H1 (cell line): ENCODE measurements around the gene RETREG3. TPM values are rescaled to one million over a fixed set of nuclear protein-coding genes. Genes with fewer than 3 reads are reported as not detected.

Experiments
- CTCF ChIA-PET: fragments of 300-600 bp; sonication (Branson Sonifier 250); formaldehyde crosslinking; loops from one replicate; lab custom pipeline; 2021; ENCODE audit not compliant: partially characterized antibody; lab: Charles Lee
- POLR2A ChIA-PET: fragments of 300-600 bp; sonication (Branson Sonifier 250); formaldehyde crosslinking; loops from one replicate; lab custom pipeline; 2021; ENCODE audit warnings: inconsistent platforms; ENCODE audit not compliant: partially characterized antibody; lab: Charles Lee
- DNase-seq, 2 experiments: peaks; one replicate each; pipeline versions ENCODE4 v3.0.0 to v3.0.0-alpha.2; 2010 to 2022; ENCODE audit warnings: low spot score in 2 of 2, low read depth in 1 of 2, mixed read lengths in 1 of 2
- FAIRE-seq: peaks from 2 replicates; lab custom pipeline; 2011; peaks lifted over from hg19 to GRCh38; lab: Jason Lieb, UNC
- H2AFZ ChIP-seq: 2 replicates; pipeline ENCODE4 v1.8.1; 2012; ENCODE audit warnings: low read length, inconsistent platforms
- H2AK5ac ChIP-seq: 2 replicates; pipeline ENCODE4 v1.6.1; 2013; ENCODE audit warnings: low read depth, low read length
- H2BK120ac ChIP-seq: replicated peaks from 2 replicates; pipeline ENCODE3; 2013; ENCODE audit warnings: low read depth, low read length, inconsistent platforms
- H2BK12ac ChIP-seq: 2 replicates; pipeline ENCODE4 v1.6.1; 2013; ENCODE audit warnings: low read depth, low read length
- H2BK15ac ChIP-seq: 2 replicates; pipeline ENCODE4 v1.6.1; 2013; ENCODE audit warnings: low read length
- H2BK20ac ChIP-seq: 2 replicates; pipeline ENCODE4 v1.6.1; 2013; ENCODE audit warnings: low read length
- H2BK5ac ChIP-seq: 2 replicates; pipeline ENCODE4 v1.6.1; 2013; ENCODE audit warnings: low read depth, low read length
- H3K14ac ChIP-seq: 2 replicates; pipeline ENCODE4 v1.6.1; 2013; ENCODE audit warnings: inconsistent platforms; ENCODE audit not compliant: insufficient read length
- H3K18ac ChIP-seq: 2 replicates; pipeline ENCODE4 v1.6.1; 2013; ENCODE audit warnings: low read length; ENCODE audit errors: extremely low read depth
- H3K23ac ChIP-seq: 2 replicates; pipeline ENCODE4 v1.6.1; 2013; ENCODE audit warnings: inconsistent platforms; ENCODE audit not compliant: insufficient read length
- H3K23me2 ChIP-seq: 2 replicates; pipeline ENCODE4 v1.6.1; 2013; ENCODE audit warnings: low read depth, low read length
- H3K27ac ChIP-seq: 2 replicates; pipeline ENCODE4 v1.6.1; 2011; ENCODE audit warnings: low read depth, low read length, inconsistent platforms
- H3K27me3 ChIP-seq, 4 experiments: replicated peaks in 1 of 4; 1 replicate in 1 of 4; 2 replicates in 3 of 4; pipeline versions ENCODE4 v1.6.1 to v1.8.1; 2011 to 2013; ENCODE audit warnings: low read length in 3 of 4, mild to moderate bottlenecking in 3 of 4, inconsistent platforms in 2 of 4, mixed read lengths in 2 of 4, moderate library complexity in 1 of 4; ENCODE audit not compliant: control insufficient read depth in 3 of 4, insufficient read depth in 3 of 4; ENCODE audit errors: extremely low read depth in 1 of 4
- H3K36me3 ChIP-seq, 4 experiments: 2 replicates each; pipeline versions ENCODE4 v1.6.1 to v1.8.1; 2011 to 2013; ENCODE audit warnings: mild to moderate bottlenecking in 4 of 4, low read length in 3 of 4, moderate library complexity in 2 of 4, control low read depth in 1 of 4, inconsistent platforms in 1 of 4; ENCODE audit not compliant: insufficient read depth in 4 of 4, control insufficient read depth in 2 of 4
- H3K4ac ChIP-seq: replicated peaks from 2 replicates; pipeline ENCODE3; 2013; ENCODE audit warnings: low read length, low read depth, mixed read lengths, inconsistent platforms; ENCODE audit not compliant: insufficient read length
- H3K4me1 ChIP-seq, 4 experiments: replicated peaks in 1 of 4; 1 replicate in 1 of 4; 2 replicates in 3 of 4; pipeline versions ENCODE4 v1.6.1 to v1.8.1; 2011 to 2013; ENCODE audit warnings: low read length in 3 of 4, inconsistent platforms in 2 of 4, mixed read lengths in 1 of 4; ENCODE audit not compliant: insufficient read depth in 4 of 4, control insufficient read depth in 3 of 4
- H3K4me2 ChIP-seq, 2 experiments: 2 replicates each; pipeline versions ENCODE4 v1.6.1 to v1.8.1; 2011 to 2013; ENCODE audit warnings: low read depth in 2 of 2, low read length in 2 of 2, control low read depth in 1 of 2, inconsistent platforms in 1 of 2, mild to moderate bottlenecking in 1 of 2; ENCODE audit not compliant: insufficient read depth in 1 of 2
- H3K4me3 ChIP-seq, 4 experiments: fragments of 200-600, 300-600 bp in 1 of 4; sonication (generic), shearing (Covaris generic), sonication (Bioruptor Twin) in 1 of 4; 2 replicates each; pipeline versions ENCODE4 v1.5.1 to v1.8.1; 2011 to 2016; ENCODE audit warnings: low read length in 4 of 4, low read depth in 3 of 4, control low read depth in 2 of 4, inconsistent platforms in 2 of 4, mild to moderate bottlenecking in 2 of 4, mixed read lengths in 1 of 4, moderate library complexity in 1 of 4; ENCODE audit not compliant: insufficient read depth in 2 of 4; ENCODE audit errors: extremely low read depth in 1 of 4
- H3K56ac ChIP-seq: replicated peaks from 2 replicates; pipeline ENCODE3; 2013; ENCODE audit warnings: low read depth, mild to moderate bottlenecking, mixed read lengths, low read length, inconsistent platforms; ENCODE audit not compliant: insufficient read length
- H3K79me1 ChIP-seq: 2 replicates; pipeline ENCODE4 v1.6.1; 2013; ENCODE audit warnings: low read depth, low read length, control low read depth
- H3K79me2 ChIP-seq, 2 experiments: 2 replicates each; pipeline versions ENCODE4 v1.6.1 to v1.8.1; 2012 to 2013; ENCODE audit warnings: low read length in 2 of 2, mild to moderate bottlenecking in 2 of 2, inconsistent platforms in 1 of 2; ENCODE audit not compliant: insufficient read depth in 2 of 2, control insufficient read depth in 1 of 2
- H3K9ac ChIP-seq, 4 experiments: replicated peaks in 1 of 4; 1 replicate in 1 of 4; 2 replicates in 3 of 4; pipeline versions ENCODE4 v1.6.1 to v1.8.1; 2011 to 2013; ENCODE audit warnings: low read depth in 3 of 4, low read length in 3 of 4, control low read depth in 2 of 4, mild to moderate bottlenecking in 2 of 4, moderate library complexity in 2 of 4, inconsistent platforms in 1 of 4; ENCODE audit errors: extremely low read depth in 1 of 4
- H3K9me3 ChIP-seq, 2 experiments: 2 replicates each; pipeline versions ENCODE4 v1.6.1 to v1.8.1; 2012 to 2013; ENCODE audit warnings: mild to moderate bottlenecking in 2 of 2, moderate library complexity in 2 of 2, control low read depth in 1 of 2, inconsistent platforms in 1 of 2, low read depth in 1 of 2, low read length in 1 of 2, mixed read lengths in 1 of 2; ENCODE audit not compliant: insufficient read depth in 2 of 2
- H4K20me1 ChIP-seq, 2 experiments: replicated peaks in 1 of 2; 2 replicates each; pipeline versions ENCODE3 to v1.8.1; 2011 to 2013; ENCODE audit warnings: inconsistent platforms in 2 of 2, low read length in 2 of 2, mild to moderate bottlenecking in 1 of 2; ENCODE audit not compliant: insufficient read depth in 2 of 2, control insufficient read depth in 1 of 2
- H4K5ac ChIP-seq: 2 replicates; pipeline ENCODE4 v1.6.1; 2013; ENCODE audit warnings: low read length, low read depth, mixed read lengths, inconsistent platforms; ENCODE audit not compliant: insufficient read length
- H4K8ac ChIP-seq: 2 replicates; pipeline ENCODE4 v1.8.0; 2013; ENCODE audit warnings: mild to moderate bottlenecking, moderate library complexity, low read length, inconsistent platforms; ENCODE audit not compliant: insufficient read depth; ENCODE audit errors: extremely low read depth
- H4K91ac ChIP-seq: replicated peaks from 2 replicates; pipeline ENCODE3; 2013; ENCODE audit warnings: low read length, mixed read lengths, inconsistent platforms; ENCODE audit not compliant: insufficient read length
- HDAC2 ChIP-seq, 2 experiments: fragments of 300-600 bp in 1 of 2; sonication (generic) in 1 of 2; IDR thresholded peaks; 2 replicates each; pipeline ENCODE4 v1.6.1; 2011 to 2012; ENCODE audit warnings: low read depth in 2 of 2, low read length in 2 of 2, mild to moderate bottlenecking in 2 of 2, moderate library complexity in 2 of 2, borderline replicate concordance in 1 of 2, inconsistent platforms in 1 of 2
- JUND ChIP-seq: IDR thresholded peaks from 2 replicates; pipeline ENCODE4 v1.6.1; 2011; ENCODE audit warnings: mild to moderate bottlenecking, improper control_type of control experiment, low read length
- POLR2AphosphoS5 ChIP-seq: IDR thresholded peaks from 2 replicates; pipeline ENCODE4 v1.6.1; 2011; ENCODE audit warnings: low read depth, low read length
- SP2 ChIP-seq: IDR thresholded peaks from 2 replicates; pipeline ENCODE4 v1.6.1; 2012; ENCODE audit warnings: mild to moderate bottlenecking, low read length, inconsistent platforms
- WGBS, 2 experiments: shearing (Covaris generic) in 1 of 2; methylation state at CpG; one replicate each; pipeline versions ENCODE4 v1.1.6 to v1.1.7; 2013 to 2015; ENCODE audit warnings: low lambda C conversion rate in 2 of 2, mixed read lengths in 2 of 2, inconsistent platforms in 1 of 2, low coverage in 1 of 2, missing lambda C conversion rate in 1 of 2; ENCODE audit not compliant: insufficient replicate concordance in 2 of 2, insufficient coverage in 1 of 2, insufficient read length in 1 of 2; ENCODE audit errors: extremely low coverage in 1 of 2, missing lambda C conversion rate in 1 of 2; 5-methylcytosine and 5-hydroxymethylcytosine counted together
- polyA plus RNA-seq, 7 experiments: library from polyadenylated mRNA; depleted of rRNA in 3 of 7; stranded (reverse) in 5 of 7; unstranded in 2 of 7; fragments of >200 nt in 5 of 7; fragments of 200-250 nt in 2 of 7; gene quantifications; 1 replicate in 5 of 7; 2 replicates in 1 of 7; 4 replicates in 1 of 7; pipeline versions ENCODE4 v1.2.1 to v1.2.3, GENCODE V29; 2011 to 2013; ENCODE audit warnings: missing spikeins in 2 of 7, mixed read lengths in 2 of 7
- total RNA-seq: library from RNA; stranded (reverse); fragmentation: NEBNext Ultra II Directional; extraction: Animal tissue kit (Norgen Biotek cat#: 25700); gene quantifications from 2 replicates; pipeline ENCODE4 v1.2.1, GENCODE V29; 2021
- TF ChIP-seq, protein P1 (sequence below): IDR thresholded peaks from 2 replicates; pipeline ENCODE4 v1.6.1; 2012; ENCODE audit warnings: inconsistent platforms

RETREG3 gene
- total and polyA plus RNA-seq, 2 of the 8 experiments (the other 6 are each of a cell fraction or from before 2014, with no cell fraction given) = 23.7 to 42.6 TPM

DNA sequence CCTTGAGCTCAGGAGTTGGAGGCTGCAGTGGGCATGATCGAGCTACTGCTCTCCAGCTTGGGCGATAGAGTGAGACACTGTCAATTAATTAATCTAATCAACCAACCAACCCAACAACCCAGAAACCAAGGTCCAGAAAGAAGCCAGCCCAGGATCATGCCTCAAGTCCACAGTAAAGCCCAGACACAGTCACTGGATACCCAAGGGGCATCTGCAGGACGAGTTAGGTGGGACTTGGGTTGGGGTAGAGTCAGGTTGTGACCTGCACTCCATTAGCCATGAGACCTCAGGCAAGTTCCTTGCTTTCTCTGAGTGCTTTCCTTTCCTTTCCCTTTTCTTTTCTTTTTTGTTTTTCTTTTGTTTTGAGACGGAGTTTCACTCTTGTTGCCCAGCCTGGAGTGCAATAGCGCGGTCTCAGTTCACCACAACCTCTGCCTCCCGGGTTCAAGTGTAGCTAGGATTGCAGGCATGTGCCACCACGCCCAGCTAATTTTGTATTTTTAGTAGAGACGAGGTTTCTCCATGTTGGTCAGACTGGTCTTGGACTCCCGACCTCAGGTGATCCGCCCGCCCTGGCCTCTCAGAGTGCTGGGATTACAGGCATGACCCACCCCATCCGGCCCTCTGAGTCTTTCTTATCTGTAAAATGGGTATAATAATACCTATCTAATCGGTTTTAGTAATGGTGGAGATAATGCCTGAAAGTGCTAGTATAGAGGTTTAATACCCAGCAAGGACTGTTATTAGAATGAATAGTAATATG lies 60.0 kb downstream of the RETREG3 start:
- Histone ChIP-seq H2BK12ac (no peak overlapping the region), H3K79me2 (no peaks in the 10 kb centered on the region; a peak in 1 of 4 replicates), H2BK120ac (no peak overlapping the region), H3K23ac (no peak overlapping the region), H4K5ac (no peak overlapping the region), H2AK5ac (no peak overlapping the region), H3K56ac (no peak overlapping the region), H3K4me1 (peaks cover 0 to 13% (median 10%) of the 10 kb centered on the region in 4 experiments; a peak in 5 of 7 replicates), H3K23me2 (peaks cover 2% of the 10 kb centered on the region; the same call in 1 of the 2 replicates), H2BK20ac (no peak overlapping the region), H4K91ac (no peak overlapping the region), H3K4me3 (peak overlapping the region; percentile 31 to 61 (median 37); a peak in 6 of 8 replicates), H3K79me1 (peaks cover 2% of the 10 kb centered on the region), H3K27me3 (no peaks in the 10 kb centered on the region), H4K20me1 (peaks cover 0 to 1% of the 10 kb centered on the region in 2 experiments), H3K4ac (no peak overlapping the region), H3K9ac (no peak overlapping the region), H3K4me2 (peak overlapping the region; percentile 48 to 84), H2BK5ac (no peak overlapping the region), H3K14ac (no peak overlapping the region), H3K9me3 (no peaks in the 10 kb centered on the region), H2BK15ac (no peak overlapping the region), H4K8ac (no peak overlapping the region), H3K27ac (no peak overlapping the region), H2AFZ (no peak overlapping the region), H3K36me3 (no peaks in the 10 kb centered on the region; a peak in 1 of 8 replicates), H3K18ac (no peak overlapping the region)
- DNase-seq (no peak), FAIRE-seq (no peak)
- WGBS, 2 experiments = 77% methylated on average over 14 of the region's 14 CpGs; no CpG with 5 or more reads in 1 of the 2 experiments
- TF ChIP-seq JUND (no peak), POLR2AphosphoS5 (no peak), HDAC2 (IDR thresholded peaks at IDR 0.05; ENCODE audit: borderline replicate concordance in 1 of 2, low read depth in 2 of 2, low read length in 2 of 2) (no peak), SP2 (no peak)
- TF ChIP-seq, protein P1, sequence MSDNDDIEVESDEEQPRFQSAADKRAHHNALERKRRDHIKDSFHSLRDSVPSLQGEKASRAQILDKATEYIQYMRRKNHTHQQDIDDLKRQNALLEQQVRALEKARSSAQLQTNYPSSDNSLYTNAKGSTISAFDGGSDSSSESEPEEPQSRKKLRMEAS = no peak
- POLR2A ChIA-PET = interaction anchor here (0.6 to 4.3 kb wide), 10 partner anchors 10 to 61 kb away, joined by 3 to 43 read pairs (median 4); partner anchors contain the start of genes MLX, NAGLU, PSMC3IP and RETREG3
- CTCF ChIA-PET = interaction anchor here (0.8 to 3.0 kb wide), 14 partner anchors 12 to 146 kb away, joined by 3 to 28 read pairs (median 4); partner anchors contain the start of genes MLX, NAGLU and PSMC3IP
